IMR-90 (cell line): Measurements from ENCODE around the gene CLK2. TPM values are rescaled to one million over a fixed set of nuclear protein-coding genes. Genes with fewer than 3 reads are reported as not detected.
"Not testable (repeated sequence)": the region's sequence is repeated elsewhere in the genome, so short reads cannot be mapped to it uniquely, and the experiment has no call there.

Source experiments
- ATAC-seq: fragments of 200-7000 bp; cut with Tn5 transposase; 2 replicates; pipeline ENCODE4 v1.9.1; 2020; ENCODE audit warnings: low read depth, mild to moderate bottlenecking, moderate library complexity
- BruUV-seq: library from RNA; stranded (reverse); fragments of 400-500 nt; replicated peaks from 2 replicates; lab custom pipeline; 2021; lab: Mats Ljungman, UMichigan
- CTCF ChIA-PET: fragments of 300-600 bp; formaldehyde crosslinking; extraction: SDS; loops from one replicate; lab custom pipeline; 2021; ENCODE audit warnings: antibody characterized with exemption; lab: Yijun Ruan, JAX
- POLR2A ChIA-PET: fragments of 300-600 bp; sonication (Branson Sonifier 250); formaldehyde crosslinking; loops from one replicate; lab custom pipeline; 2022; ENCODE audit warnings: antibody characterized with exemption; ENCODE audit not compliant: unreplicated experiment; lab: Charles Lee
- DNase-seq: peaks from one replicate; pipeline ENCODE4 v3.0.0; 2013
- H2AFZ ChIP-seq: replicated peaks from 2 replicates; pipeline ENCODE3; 2013; ENCODE audit warnings: low read length, mild to moderate bottlenecking; ENCODE audit not compliant: poor library complexity
- H2AK5ac ChIP-seq: 2 replicates; pipeline ENCODE4 v1.6.1; 2013; ENCODE audit warnings: low read depth, low read length, inconsistent platforms
- H2AK9ac ChIP-seq: replicated peaks from 2 replicates; pipeline ENCODE3; 2013; ENCODE audit warnings: mild to moderate bottlenecking, low read depth, low read length, moderate library complexity; ENCODE audit not compliant: poor library complexity
- H2BK120ac ChIP-seq: 2 replicates; pipeline ENCODE4 v1.6.1; 2013; ENCODE audit warnings: low read depth, low read length, inconsistent platforms
- H2BK15ac ChIP-seq: 3 replicates; pipeline ENCODE4 v1.6.1; 2013; ENCODE audit warnings: low read depth, low read length, inconsistent platforms
- H2BK20ac ChIP-seq: 2 replicates; pipeline ENCODE4 v1.6.1; 2013; ENCODE audit warnings: low read depth, mild to moderate bottlenecking, inconsistent platforms, low read length, moderate library complexity
- H2BK5ac ChIP-seq: 2 replicates; pipeline ENCODE4 v1.6.1; 2013; ENCODE audit warnings: mild to moderate bottlenecking, low read depth, low read length, inconsistent platforms; ENCODE audit not compliant: poor library complexity, severe bottlenecking
- H3K14ac ChIP-seq: replicated peaks from 2 replicates; pipeline ENCODE4 v1.6.1; 2013; ENCODE audit warnings: low read depth, low read length, inconsistent platforms
- H3K18ac ChIP-seq: 2 replicates; pipeline ENCODE4 v1.6.1; 2013; ENCODE audit warnings: low read depth, low read length, control low read depth
- H3K23ac ChIP-seq: 2 replicates; pipeline ENCODE4 v1.6.1; 2013; ENCODE audit warnings: low read depth, low read length, inconsistent platforms
- H3K27ac ChIP-seq: 2 replicates; pipeline ENCODE4 v1.5.1; 2013; ENCODE audit warnings: mild to moderate bottlenecking, control low read depth, low read length; ENCODE audit not compliant: insufficient read depth
- H3K27me3 ChIP-seq: 2 replicates; pipeline ENCODE4 v1.6.1; 2013; ENCODE audit warnings: low read length; ENCODE audit not compliant: control insufficient read depth, insufficient read depth
- H3K36me3 ChIP-seq: 2 replicates; pipeline ENCODE4 v1.6.1; 2013; ENCODE audit warnings: low read length, mixed read lengths; ENCODE audit not compliant: control insufficient read depth, insufficient read depth
- H3K4ac ChIP-seq: 2 replicates; pipeline ENCODE4 v1.6.1; 2013; ENCODE audit warnings: low read depth, low read length, inconsistent platforms
- H3K4me1 ChIP-seq: 2 replicates; pipeline ENCODE4 v1.6.1; 2013; ENCODE audit warnings: low read length, mixed read lengths; ENCODE audit not compliant: control insufficient read depth, insufficient read depth
- H3K4me2 ChIP-seq: 2 replicates; pipeline ENCODE4 v1.6.1; 2013; ENCODE audit warnings: low read depth, mild to moderate bottlenecking, control low read depth, low read length, moderate library complexity
- H3K4me3 ChIP-seq: 2 replicates; pipeline ENCODE4 v1.5.1; 2013; ENCODE audit warnings: low read depth, mild to moderate bottlenecking, control low read depth, low read length, moderate library complexity; ENCODE audit not compliant: insufficient read depth
- H3K56ac ChIP-seq: 2 replicates; pipeline ENCODE4 v1.6.1; 2013; ENCODE audit warnings: low read length, inconsistent platforms; ENCODE audit not compliant: insufficient read depth; ENCODE audit errors: extremely low read depth
- H3K79me1 ChIP-seq, 2 experiments: 2 replicates each; pipeline ENCODE4 v1.6.1; 2013; ENCODE audit warnings: low read length in 2 of 2, inconsistent platforms in 1 of 2, low read depth in 1 of 2
- H3K9ac ChIP-seq: 2 replicates; pipeline ENCODE4 v1.6.1; 2013; ENCODE audit warnings: low read depth, low read length, control low read depth
- H3K9me1 ChIP-seq: 2 replicates; pipeline ENCODE4 v1.6.1; 2013; ENCODE audit warnings: low read length, inconsistent platforms; ENCODE audit not compliant: insufficient read depth
- H3K9me3 ChIP-seq: 2 replicates; pipeline ENCODE4 v1.6.1; 2013; ENCODE audit warnings: low read length; ENCODE audit not compliant: control insufficient read depth, insufficient read depth
- H4K20me1 ChIP-seq: 2 replicates; pipeline ENCODE4 v1.6.1; 2013; ENCODE audit warnings: low read length, inconsistent platforms; ENCODE audit not compliant: insufficient read depth
- H4K5ac ChIP-seq: 2 replicates; pipeline ENCODE4 v1.6.1; 2013; ENCODE audit warnings: mild to moderate bottlenecking, low read depth, low read length, control low read depth
- H4K8ac ChIP-seq, 2 experiments: 2 replicates each; pipeline ENCODE4 v1.6.1; 2013; ENCODE audit warnings: low read depth in 2 of 2, low read length in 2 of 2, control low read depth in 1 of 2, inconsistent platforms in 1 of 2
- H4K91ac ChIP-seq: 2 replicates; pipeline ENCODE4 v1.6.1; 2013; ENCODE audit warnings: low read depth, low read length, inconsistent platforms; ENCODE audit not compliant: insufficient read depth
- WGBS, 2 experiments: methylation state at CpG; one replicate each; pipeline versions ENCODE4 v1.1.5 to v1.1.7; 2013; ENCODE audit warnings: missing lambda C conversion rate in 2 of 2; ENCODE audit not compliant: insufficient read length in 1 of 2; ENCODE audit errors: extremely low coverage in 2 of 2; 5-methylcytosine and 5-hydroxymethylcytosine counted together
- dilution Hi-C: fragments of 300-500 bp; cut with HindIII; formaldehyde crosslinking; loops from one replicate; pipeline ENCODE4 v1.14.3; 2018; ENCODE audit warnings: low sequenced_read_pairs; ENCODE audit not compliant: unreplicated experiment
- in situ Hi-C: fragments of 300-500 bp; cut with MboI; formaldehyde crosslinking; loops from 3 replicates; pipeline ENCODE4 v1.14.3; 2019; ENCODE audit warnings: low sequenced_read_pairs, inconsistent platforms, mixed read lengths
- intact Hi-C: fragments of 100-400 bp; cut with micrococcal nuclease; formaldehyde crosslinking; loops from 2 replicates; pipeline ENCODE4 v1.10.0; 2022
- polyA plus RNA-seq, 3 experiments: library from polyadenylated mRNA; depleted of rRNA; stranded (reverse); fragments of >200 nt; gene quantifications; 2 replicates each; pipeline ENCODE4 v1.2.3, GENCODE V29; 2012; ENCODE audit warnings: low replicate concordance in 1 of 3
- total RNA-seq: library from RNA; depleted of rRNA; stranded (reverse); fragments of >200 nt; gene quantifications from 2 replicates; pipeline ENCODE4 v1.2.3, GENCODE V29; 2012

The CLK2 gene
- total and polyA plus RNA-seq, 2 of the 4 experiments (the other 2 are of a cell fraction) = 19.7 to 61.2 TPM

DNA sequence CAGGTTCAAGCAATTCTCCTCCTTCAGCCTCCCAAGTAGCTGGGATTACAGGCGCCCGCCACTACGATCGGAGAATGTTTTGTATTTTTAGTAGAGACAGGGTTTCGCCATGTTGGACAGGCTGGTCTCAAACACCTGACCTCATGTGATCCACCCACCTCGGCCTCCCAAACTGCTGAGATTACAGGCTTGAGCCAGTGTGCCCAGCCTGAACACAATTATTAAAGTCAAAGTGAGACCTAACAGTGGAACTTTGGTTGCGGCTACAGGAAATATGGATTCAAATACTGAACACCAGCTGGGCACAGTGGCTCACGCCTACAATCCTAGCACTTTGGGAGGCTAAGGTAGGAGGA, 47.9 kb downstream of the CLK2 start:
- H3K9me3 ChIP-seq, H3K36me3 ChIP-seq, H3K27me3 ChIP-seq, in situ Hi-C loops, intact Hi-C loops, BruUV-seq, DNase-seq, dilution Hi-C loops, H4K20me1 ChIP-seq, H3K56ac ChIP-seq, H3K4me3 ChIP-seq, ATAC-seq: not testable (repeated sequence)
- H2AK5ac ChIP-seq = peak overlapping the region; percentile 97
- peaks cover 17% of the 10 kb centered on the region for H3K9me1 ChIP-seq
- peaks cover 17% of the 10 kb centered on the region for H3K4me1 ChIP-seq
- peak overlapping the region; percentile 94 for H3K4ac ChIP-seq
- peak overlapping the region; percentile 90 for H3K27ac ChIP-seq
- H2BK120ac ChIP-seq = peak overlapping the region; percentile 92
- peak overlapping the region; percentile 3; the same call in 1 of the 2 replicates for H3K4me2 ChIP-seq
- H4K5ac ChIP-seq = peak overlapping the region; percentile 23; the same call in 1 of the 2 replicates
- H3K14ac ChIP-seq = peak overlapping the region; percentile 90
- peak overlapping the region; percentile 91; the same call in 1 of the 3 replicates for H2BK15ac ChIP-seq
- CTCF ChIA-PET = interaction anchor here (1.3 to 4.8 kb wide), 2 partner anchors 19 to 31 kb away, joined by 11 to 18 read pairs; no protein-coding TSS in a partner anchor
- peak overlapping the region; percentile 74 for H2BK5ac ChIP-seq
- H4K91ac ChIP-seq = peak overlapping the region; percentile 80
- peak overlapping the region; percentile 5; the same call in 1 of the 2 replicates for H3K9ac ChIP-seq
- peaks cover 18 to 40% of the 10 kb centered on the region in 2 experiments for H3K79me1 ChIP-seq
- peak overlapping the region; percentile 71; the same call in 1 of the 2 replicates for H3K18ac ChIP-seq
- POLR2A ChIA-PET = interaction anchor here (1.3 kb wide), 1 partner anchor 52 kb away, joined by 3 read pairs; the partner anchor contains the start of gene KRTCAP2
- H2AK9ac ChIP-seq = peak overlapping the region; percentile 71
- H2AFZ ChIP-seq = peak overlapping the region; percentile 56
- peak overlapping the region; percentile 74; the same call in 1 of the 2 replicates for H3K23ac ChIP-seq
- H4K8ac ChIP-seq = peak overlapping the region in 1 of 2 experiments; percentile 81; a peak in 3 of 4 replicates
- WGBS, 2 experiments = 93% methylated on average over 3 of the region's 8 CpGs; no CpG with 5 or more reads in 1 of the 2 experiments
- peak overlapping the region; percentile 82 for H2BK20ac ChIP-seq
